SK-N-MC (cell line): ENCODE measurements around the gene CHST12.

Source experiments
- DNase-seq: peaks from one replicate; pipeline ENCODE4 v3.0.0-alpha.2; 2011; ENCODE audit warnings: low read depth, low spot score
- H3K27ac ChIP-seq: fragments of 200-600 bp; sonication (generic); 2 replicates; pipeline ENCODE4 v1.5.1; 2016; ENCODE audit warnings: mixed run types
- H3K36me3 ChIP-seq: fragments of 200-600 bp; sonication (generic); 2 replicates; pipeline ENCODE4 v1.6.1; 2017; ENCODE audit warnings: antibody characterized with exemption, low read length, mixed read lengths; ENCODE audit not compliant: insufficient read depth
- H3K4me3 ChIP-seq: fragments of 200-600 bp; sonication (generic); 2 replicates; pipeline ENCODE4 v1.5.1; 2016
- H3K9ac ChIP-seq: fragments of 200-600 bp; sonication (generic); 2 replicates; pipeline ENCODE4 v1.8.0; 2017; ENCODE audit warnings: mixed run types, mixed read lengths; ENCODE audit not compliant: insufficient read length
- H3K9me3 ChIP-seq: fragments of 200-600 bp; sonication (generic); 2 replicates; pipeline ENCODE4 v1.6.1; 2017; ENCODE audit warnings: low read depth, mild to moderate bottlenecking, antibody characterized with exemption, low read length, moderate library complexity, mixed read lengths
- EZH2 ChIP-seq: fragments of 200-600 bp; sonication (generic); IDR thresholded peaks from one replicate; pipeline ENCODE4 v1.6.1; 2017; ENCODE audit warnings: antibody characterized with exemption
- FOXP2 ChIP-seq: optimal IDR thresholded peaks from 2 replicates; pipeline ENCODE3; 2011; ENCODE audit warnings: mild to moderate bottlenecking, moderate library complexity; ENCODE audit not compliant: insufficient read depth; ENCODE audit errors: extremely low read length, control extremely low read depth
- POLR2AphosphoS5 ChIP-seq: IDR thresholded peaks from 2 replicates; pipeline ENCODE4 v1.6.1; 2012; ENCODE audit warnings: mild to moderate bottlenecking, low read depth, low read length, borderline replicate concordance

The CHST12 gene

GRCh38 chr7:2435146-2435545 lies 31.7 kb downstream of the CHST12 start:
- peaks cover 5% of the 10 kb centered on the region; the same call in 1 of the 2 replicates for H3K36me3 ChIP-seq
- H3K9ac ChIP-seq: no peak overlapping the region
- TF ChIP-seq FOXP2 (no peak), EZH2 (no peak), POLR2AphosphoS5 (no peak)
- DNase-seq: no peak
- no peak overlapping the region for H3K27ac ChIP-seq
- H3K9me3 ChIP-seq: no peaks in the 10 kb centered on the region
- no peak overlapping the region for H3K4me3 ChIP-seq

GRCh38 chr7:2436341-2437104 lies 33.1 kb downstream of the CHST12 start:
- Histone ChIP-seq H3K4me3 (no peak overlapping the region), H3K27ac (no peak overlapping the region), H3K9me3 (no peaks in the 10 kb centered on the region), H3K9ac (no peak overlapping the region), H3K36me3 (peaks cover 5% of the 10 kb centered on the region; the same call in 1 of the 2 replicates)
- no peak for TF ChIP-seq FOXP2
- no peak for TF ChIP-seq POLR2AphosphoS5
- TF ChIP-seq EZH2: no peak
- DNase-seq: no peak

- no peak overlapping the region for H3K9ac ChIP-seq
- no peak for TF ChIP-seq EZH2
- no peak for TF ChIP-seq FOXP2
- TF ChIP-seq POLR2AphosphoS5: no peak
- H3K36me3 ChIP-seq: peaks cover 5% of the 10 kb centered on the region; the same call in 1 of the 2 replicates
- no peak for DNase-seq
- no peak overlapping the region for H3K4me3 ChIP-seq
- H3K9me3 ChIP-seq: no peaks in the 10 kb centered on the region
- H3K27ac ChIP-seq: no peak overlapping the region
Observed at GRCh38 chr7:2437136-2437535, 33.7 kb downstream of the CHST12 start.

GRCh38 chr7:2437537-2438148 lies 34.2 kb downstream of the CHST12 start:
- H3K36me3 ChIP-seq: peaks cover 3% of the 10 kb centered on the region; the same call in 1 of the 2 replicates
- H3K9ac ChIP-seq: no peak overlapping the region
- no peak for DNase-seq
- no peak overlapping the region for H3K27ac ChIP-seq
- H3K4me3 ChIP-seq: no peak overlapping the region
- no peaks in the 10 kb centered on the region for H3K9me3 ChIP-seq
- no peak for TF ChIP-seq FOXP2
- TF ChIP-seq EZH2: no peak
- no peak for TF ChIP-seq POLR2AphosphoS5

GRCh38 chr7:2438186-2438585 lies 34.8 kb downstream of the CHST12 start:
- no peak overlapping the region for H3K4me3 ChIP-seq
- peaks cover 2% of the 10 kb centered on the region; the same call in 1 of the 2 replicates for H3K36me3 ChIP-seq
- no peaks in the 10 kb centered on the region for H3K9me3 ChIP-seq
- TF ChIP-seq POLR2AphosphoS5 (no peak), EZH2 (no peak), FOXP2 (no peak)
- H3K27ac ChIP-seq: no peak overlapping the region
- no peak overlapping the region for H3K9ac ChIP-seq
- DNase-seq: no peak

GRCh38 chr7:2438775-2439174 lies 35.4 kb downstream of the CHST12 start:
- Histone ChIP-seq H3K27ac (no peak overlapping the region), H3K36me3 (no peaks in the 10 kb centered on the region; the same call in 1 of the 2 replicates), H3K9ac (no peak overlapping the region), H3K9me3 (no peaks in the 10 kb centered on the region), H3K4me3 (no peak overlapping the region)
- TF ChIP-seq EZH2: no peak
- no peak for TF ChIP-seq FOXP2
- no peak for TF ChIP-seq POLR2AphosphoS5
- no peak for DNase-seq

- no peaks in the 10 kb centered on the region for H3K9me3 ChIP-seq
- no peaks in the 10 kb centered on the region for H3K36me3 ChIP-seq
- DNase-seq: no peak
- H3K9ac ChIP-seq: no peak overlapping the region
- no peak overlapping the region for H3K27ac ChIP-seq
- H3K4me3 ChIP-seq: no peak overlapping the region
- TF ChIP-seq FOXP2 (no peak), POLR2AphosphoS5 (no peak), EZH2 (no peak)
Observed at GRCh38 chr7:2440608-2441245, 37.3 kb downstream of the CHST12 start.

- H3K9me3 ChIP-seq: no peaks in the 10 kb centered on the region
- TF ChIP-seq POLR2AphosphoS5: no peak
- TF ChIP-seq EZH2: no peak
- no peaks in the 10 kb centered on the region for H3K36me3 ChIP-seq
- H3K9ac ChIP-seq: no peak overlapping the region
- no peak overlapping the region for H3K4me3 ChIP-seq
- H3K27ac ChIP-seq: no peak overlapping the region
- DNase-seq: no peak
Observed at GRCh38 chr7:2441430-2442058, 38.1 kb downstream of the CHST12 start.
